K562 (cell line): ENCODE results near the gene FRMD1. TPM values are rescaled to one million over a fixed set of nuclear protein-coding genes. Genes with fewer than 3 reads are reported as not detected.

ENCODE experiments used
- ATAC-seq: fragments of 200-7000 bp; cut with Tn5 transposase; 3 replicates; pipeline ENCODE4 v1.9.1; 2020; ENCODE audit warnings: moderate library complexity
- BruUV-seq: library from RNA; stranded (reverse); fragments of 400-500 nt; replicated peaks from 2 replicates; lab custom pipeline; 2021; lab: Mats Ljungman, UMichigan
- CTCF ChIA-PET: fragments of 300-600 bp; formaldehyde crosslinking; extraction: SDS; loops from one replicate; lab custom pipeline; 2021; ENCODE audit warnings: low intra/inter-chr PET ratio; lab: Yijun Ruan, JAX
- POLR2A ChIA-PET: fragments of 300-600, 350-650 bp; sonication (Branson Sonifier 250); formaldehyde crosslinking; extraction: SDS; loops from one replicate; lab custom pipeline; 2021; ENCODE audit warnings: antibody characterized with exemption, inconsistent platforms; lab: Yijun Ruan, JAX
- DNase-seq, 4 experiments: peaks; one replicate each; pipeline versions ENCODE4 v3.0.0 to v3.0.0-alpha.2; 2011 to 2018; ENCODE audit warnings: low spot score in 3 of 4, mixed read lengths in 3 of 4; ENCODE audit errors: extremely low read depth in 1 of 4
- FAIRE-seq: peaks from 2 replicates; lab custom pipeline; 2011; peaks lifted over from hg19 to GRCh38; lab: Jason Lieb, UNC
- H2AFZ ChIP-seq: 2 replicates; pipeline ENCODE4 v1.6.0; 2011; ENCODE audit warnings: low read depth, low read length, control low read depth, inconsistent platforms
- H3K27ac ChIP-seq: fragments of 200-600 bp; 3 replicates; pipeline ENCODE4 v1.8.0; 2011; ENCODE audit warnings: low read depth, mild to moderate bottlenecking, control low read depth, inconsistent platforms, low read length, moderate library complexity, mixed read lengths; ENCODE audit errors: extremely low read depth
- H3K27me3 ChIP-seq, 2 experiments: fragments of 300-600 bp in 1 of 2; 2 replicates in 1 of 2; 3 replicates in 1 of 2; pipeline versions ENCODE4 v1.6.0 to v1.8.0; 2011; ENCODE audit warnings: inconsistent platforms in 2 of 2, low read length in 2 of 2, mild to moderate bottlenecking in 1 of 2, mixed read lengths in 1 of 2, moderate library complexity in 1 of 2; ENCODE audit not compliant: control insufficient read depth in 2 of 2, insufficient read depth in 2 of 2
- H3K36me3 ChIP-seq: fragments of 300-600 bp; 3 replicates; pipeline ENCODE4 v1.8.0; 2011; ENCODE audit warnings: mild to moderate bottlenecking, low read length, inconsistent platforms; ENCODE audit not compliant: control insufficient read depth, insufficient read depth
- H3K4me1 ChIP-seq, 2 experiments: fragments of 200-600 bp in 1 of 2; replicated peaks in 1 of 2; 2 replicates in 1 of 2; 3 replicates in 1 of 2; pipeline versions ENCODE4 v1.5.1 to v1.8.0; 2011; ENCODE audit warnings: inconsistent platforms in 2 of 2, low read length in 2 of 2, mild to moderate bottlenecking in 1 of 2, mixed read lengths in 1 of 2, moderate library complexity in 1 of 2; ENCODE audit not compliant: control insufficient read depth in 2 of 2, insufficient read depth in 2 of 2
- H3K4me2 ChIP-seq: 2 replicates; pipeline ENCODE4 v1.6.1; 2011; ENCODE audit warnings: low read length, control low read depth, inconsistent platforms, mixed read lengths; ENCODE audit not compliant: insufficient read depth
- H3K4me3 ChIP-seq: fragments of 200-600 bp; sonication (generic), shearing (Covaris generic); 2 replicates; pipeline ENCODE4 v1.5.1; 2016; ENCODE audit warnings: control low read depth, inconsistent platforms
- H3K79me2 ChIP-seq: fragments of 200-600 bp; 3 replicates; pipeline ENCODE4 v1.8.0; 2011; ENCODE audit warnings: low read length, inconsistent platforms; ENCODE audit not compliant: control insufficient read depth, insufficient read depth
- H3K9ac ChIP-seq, 2 experiments: 2 replicates each; pipeline versions ENCODE4 v1.6.0 to v1.6.1; 2011; ENCODE audit warnings: low read depth in 2 of 2, low read length in 2 of 2, control low read depth in 1 of 2, inconsistent platforms in 1 of 2, mild to moderate bottlenecking in 1 of 2, mixed read lengths in 1 of 2; ENCODE audit not compliant: insufficient read depth in 1 of 2
- H3K9me1 ChIP-seq: one replicate; pipeline ENCODE4 v1.6.0; 2011; ENCODE audit warnings: inconsistent platforms, mild to moderate bottlenecking, low read length, moderate library complexity; ENCODE audit not compliant: control insufficient read depth, insufficient read depth
- H3K9me3 ChIP-seq: replicated peaks from 2 replicates; pipeline ENCODE4 v1.5.1; 2011; ENCODE audit warnings: low read depth, low read length, inconsistent platforms; ENCODE audit not compliant: control insufficient read depth, insufficient read depth
- H4K20me1 ChIP-seq: replicated peaks from 2 replicates; pipeline ENCODE4 v1.6.1; 2011; ENCODE audit warnings: low read length, inconsistent platforms, mixed read lengths; ENCODE audit not compliant: control insufficient read depth, insufficient read depth
- DACH1 ChIP-seq: fragments of 450-650 bp; IDR thresholded peaks from 2 replicates; pipeline ENCODE4 v1.6.1; 2018; ENCODE audit not compliant: partially characterized antibody
- HDAC6 ChIP-seq: IDR thresholded peaks from 2 replicates; pipeline ENCODE4 v1.6.1; 2012; ENCODE audit warnings: low read depth, mild to moderate bottlenecking, control low read depth, inconsistent platforms, low read length, moderate library complexity
- RAD51 ChIP-seq: fragments of 450-650 bp; IDR thresholded peaks from 2 replicates; pipeline ENCODE4 v1.7.1; 2016; ENCODE audit warnings: low read depth, mild to moderate bottlenecking, borderline replicate concordance
- RBM39 ChIP-seq: fragments of 200-400 bp; formaldehyde crosslinking; optimal IDR thresholded peaks from 2 replicates; pipeline ENCODE3; 2018; ENCODE audit warnings: low read depth, low read length
- TBL1XR1 ChIP-seq, 2 experiments: IDR thresholded peaks; 2 replicates each; pipeline ENCODE4 v1.6.1; 2012; ENCODE audit warnings: improper control_type of control experiment in 2 of 2, low read length in 2 of 2, mild to moderate bottlenecking in 1 of 2
- WGBS: fragments of 100-300 bp; shearing (Covaris generic); methylation state at CpG from one replicate; pipeline ENCODE4 v1.1.6; 2016; ENCODE audit warnings: low coverage, mixed read lengths; ENCODE audit not compliant: insufficient coverage; ENCODE audit errors: missing lambda C conversion rate; 5-methylcytosine and 5-hydroxymethylcytosine counted together
- in situ Hi-C: fragments of 300-500 bp; cut with MboI; formaldehyde crosslinking; loops from 4 replicates; pipeline ENCODE4 v1.15.0; 2018; ENCODE audit warnings: inconsistent platforms, mixed read lengths
- intact Hi-C: fragments of 100-400 bp; cut with micrococcal nuclease; formaldehyde crosslinking; loops from 2 replicates; pipeline ENCODE4 v1.14.2; 2022
- polyA plus RNA-seq, 8 experiments: library from polyadenylated mRNA; depleted of rRNA in 4 of 8; stranded (reverse) in 5 of 8; unstranded in 3 of 8; fragments of >200 nt; fragmentation: Nextera tagmentation in 2 of 8; fragmentation: Illumina TruSeq in 1 of 8; extraction: Ambion mirVana in 2 of 8; extraction: Trizol in 1 of 8; gene quantifications; 2 replicates each; pipeline versions ENCODE4 v1.2.1 to v1.2.3, GENCODE V29; 2011 to 2014; ENCODE audit warnings: inconsistent platforms in 1 of 8, missing spikeins in 1 of 8
- total RNA-seq, 7 experiments: library from RNA; depleted of rRNA in 6 of 7; stranded (reverse); fragments of >200 nt in 6 of 7; fragmentation: Illumina TruSeq in 2 of 7; extraction: Trizol in 2 of 7; gene quantifications; 2 replicates each; pipeline versions ENCODE4 v1.2.1 to v1.2.3, GENCODE V29; 2011 to 2021; ENCODE audit warnings: low replicate concordance in 1 of 7
- TF ChIP-seq, protein P1 (sequence below): fragments of 450-650 bp; IDR thresholded peaks from 2 replicates; pipeline ENCODE4 v1.6.1; 2016; ENCODE audit warnings: low read depth, mild to moderate bottlenecking, moderate library complexity
- TF ChIP-seq, protein P2 (sequence below): sonication (generic); formaldehyde crosslinking; IDR thresholded peaks from 2 replicates; pipeline ENCODE4 v1.4.0; 2020; ENCODE audit warnings: mild to moderate bottlenecking, missing genetic modification reagents
- TF ChIP-seq, protein P3 (sequence below): sonication (generic); formaldehyde crosslinking; IDR thresholded peaks from 2 replicates; pipeline ENCODE4 v1.8.0; 2022; ENCODE audit warnings: mild to moderate bottlenecking, missing genetic modification reagents, borderline replicate concordance

Gene FRMD1
- total and polyA plus RNA-seq, 9 of the 15 experiments (the other 6 are each of a cell fraction or from before 2014, with no cell fraction given) = 0.01 to 0.04 (median 0.01) TPM; not detected in 6

DNA sequence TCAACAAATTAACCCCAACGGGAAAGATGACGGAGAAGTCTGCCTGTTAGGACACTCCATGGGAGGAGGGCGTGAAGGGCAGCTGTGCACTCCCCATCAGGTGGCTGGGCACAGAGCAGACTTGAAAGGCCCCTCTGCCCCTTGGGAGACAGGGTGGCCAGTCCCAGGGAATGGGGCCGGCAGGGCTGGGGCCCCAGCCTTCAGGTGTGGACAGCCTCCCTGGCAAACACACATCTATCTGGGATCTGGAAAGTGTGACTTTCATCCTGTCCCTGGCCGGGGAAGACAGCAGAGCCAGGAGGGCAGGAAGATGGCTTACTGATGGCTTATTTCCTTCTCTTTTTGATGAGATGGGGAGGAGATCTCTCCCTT, 4.5 kb upstream of the FRMD1 start:
- TF ChIP-seq, protein P1, sequence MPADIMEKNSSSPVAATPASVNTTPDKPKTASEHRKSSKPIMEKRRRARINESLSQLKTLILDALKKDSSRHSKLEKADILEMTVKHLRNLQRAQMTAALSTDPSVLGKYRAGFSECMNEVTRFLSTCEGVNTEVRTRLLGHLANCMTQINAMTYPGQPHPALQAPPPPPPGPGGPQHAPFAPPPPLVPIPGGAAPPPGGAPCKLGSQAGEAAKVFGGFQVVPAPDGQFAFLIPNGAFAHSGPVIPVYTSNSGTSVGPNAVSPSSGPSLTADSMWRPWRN = no peak
- no peak for TF ChIP-seq RAD51
- Histone ChIP-seq H3K4me1 (peaks cover 0 to 10% of the 10 kb centered on the region in 2 experiments; a peak in 1 of 5 replicates), H3K9me3 (no peaks in the 10 kb centered on the region), H3K4me3 (no peak overlapping the region), H4K20me1 (peaks cover 24% of the 10 kb centered on the region), H3K36me3 (no peaks in the 10 kb centered on the region), H3K79me2 (no peaks in the 10 kb centered on the region), H3K9me1 (peaks cover 5% of the 10 kb centered on the region), H3K27me3 (peaks cover 65 to 100% of the 10 kb centered on the region in 2 experiments), H2AFZ (no peak overlapping the region), H3K4me2 (no peak overlapping the region), H3K9ac (no peak overlapping the region), H3K27ac (no peak overlapping the region)
- FAIRE-seq (no peak), DNase-seq (no peak), ATAC-seq (no peak)
- in situ Hi-C loops = no loop called here
- POLR2A ChIA-PET = no interaction called here
- CTCF ChIA-PET = no interaction called here
- intact Hi-C loops = no loop called here
- no TSS peak for BruUV-seq
- 0% methylated on average over 4 of the region's 5 CpGs for WGBS

DNA sequence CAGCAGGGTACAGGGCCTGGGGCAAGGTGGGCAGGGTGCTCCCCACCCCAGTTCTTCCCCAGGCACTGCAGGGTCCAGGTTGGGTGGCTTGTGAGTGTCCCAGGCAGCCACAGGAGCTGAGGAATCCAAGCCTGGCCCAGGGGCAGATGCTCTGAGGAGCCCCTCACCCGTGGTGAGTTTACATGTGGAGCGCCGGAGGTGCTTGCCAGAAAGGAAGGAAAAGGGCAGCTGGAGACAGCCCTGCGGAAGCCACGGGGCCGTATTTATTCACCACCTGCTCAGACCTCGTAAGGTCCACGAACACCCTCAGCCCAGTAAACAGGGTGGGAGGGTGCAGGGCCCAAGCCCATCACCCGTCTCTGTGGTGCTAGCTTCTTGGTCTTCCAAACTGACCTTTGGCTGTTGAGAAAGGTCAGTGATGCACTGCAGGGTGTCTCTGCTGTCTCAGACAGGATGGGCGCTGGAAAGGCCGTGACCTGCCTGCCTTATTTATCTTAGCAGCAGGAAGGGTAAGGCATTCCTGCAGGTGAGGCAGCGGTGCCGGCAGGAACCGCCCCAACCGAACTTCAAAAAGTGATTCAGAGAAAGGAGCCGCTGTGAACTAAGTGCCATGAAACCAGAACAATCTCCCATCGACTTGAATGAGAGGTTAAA, 4.0 kb upstream of the FRMD1 start:
- no peak overlapping the region for H3K9ac ChIP-seq
- peaks cover 5% of the 10 kb centered on the region for H3K9me1 ChIP-seq
- no peak for DNase-seq
- H3K4me1 ChIP-seq = peaks cover 0 to 8% of the 10 kb centered on the region in 2 experiments; a peak in 1 of 5 replicates
- no peak overlapping the region for H3K4me3 ChIP-seq
- intact Hi-C loops = no loop called here
- no peaks in the 10 kb centered on the region for H3K9me3 ChIP-seq
- TF ChIP-seq, protein P2, sequence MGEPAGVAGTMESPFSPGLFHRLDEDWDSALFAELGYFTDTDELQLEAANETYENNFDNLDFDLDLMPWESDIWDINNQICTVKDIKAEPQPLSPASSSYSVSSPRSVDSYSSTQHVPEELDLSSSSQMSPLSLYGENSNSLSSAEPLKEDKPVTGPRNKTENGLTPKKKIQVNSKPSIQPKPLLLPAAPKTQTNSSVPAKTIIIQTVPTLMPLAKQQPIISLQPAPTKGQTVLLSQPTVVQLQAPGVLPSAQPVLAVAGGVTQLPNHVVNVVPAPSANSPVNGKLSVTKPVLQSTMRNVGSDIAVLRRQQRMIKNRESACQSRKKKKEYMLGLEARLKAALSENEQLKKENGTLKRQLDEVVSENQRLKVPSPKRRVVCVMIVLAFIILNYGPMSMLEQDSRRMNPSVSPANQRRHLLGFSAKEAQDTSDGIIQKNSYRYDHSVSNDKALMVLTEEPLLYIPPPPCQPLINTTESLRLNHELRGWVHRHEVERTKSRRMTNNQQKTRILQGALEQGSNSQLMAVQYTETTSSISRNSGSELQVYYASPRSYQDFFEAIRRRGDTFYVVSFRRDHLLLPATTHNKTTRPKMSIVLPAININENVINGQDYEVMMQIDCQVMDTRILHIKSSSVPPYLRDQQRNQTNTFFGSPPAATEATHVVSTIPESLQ (CRISPR knock-in tag) = no peak
- TF ChIP-seq TBL1XR1 (IDR thresholded peaks at IDR 0.05; ENCODE audit: low read length in 2 of 2) = no peak
- no peak for TF ChIP-seq HDAC6
- TF ChIP-seq RBM39 = no peak
- no peak for TF ChIP-seq DACH1
- TF ChIP-seq, protein P3, sequence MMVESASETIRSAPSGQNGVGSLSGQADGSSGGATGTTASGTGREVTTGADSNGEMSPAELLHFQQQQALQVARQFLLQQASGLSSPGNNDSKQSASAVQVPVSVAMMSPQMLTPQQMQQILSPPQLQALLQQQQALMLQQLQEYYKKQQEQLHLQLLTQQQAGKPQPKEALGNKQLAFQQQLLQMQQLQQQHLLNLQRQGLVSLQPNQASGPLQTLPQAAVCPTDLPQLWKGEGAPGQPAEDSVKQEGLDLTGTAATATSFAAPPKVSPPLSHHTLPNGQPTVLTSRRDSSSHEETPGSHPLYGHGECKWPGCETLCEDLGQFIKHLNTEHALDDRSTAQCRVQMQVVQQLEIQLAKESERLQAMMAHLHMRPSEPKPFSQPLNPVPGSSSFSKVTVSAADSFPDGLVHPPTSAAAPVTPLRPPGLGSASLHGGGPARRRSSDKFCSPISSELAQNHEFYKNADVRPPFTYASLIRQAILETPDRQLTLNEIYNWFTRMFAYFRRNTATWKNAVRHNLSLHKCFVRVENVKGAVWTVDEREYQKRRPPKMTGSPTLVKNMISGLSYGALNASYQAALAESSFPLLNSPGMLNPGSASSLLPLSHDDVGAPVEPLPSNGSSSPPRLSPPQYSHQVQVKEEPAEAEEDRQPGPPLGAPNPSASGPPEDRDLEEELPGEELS (CRISPR knock-in tag) = no peak
- peaks cover 60 to 97% of the 10 kb centered on the region in 2 experiments for H3K27me3 ChIP-seq
- WGBS = under 1% methylated on average over 17 of the region's 17 CpGs
- BruUV-seq = no TSS peak
- no peaks in the 10 kb centered on the region for H3K79me2 ChIP-seq
- no peak overlapping the region for H3K4me2 ChIP-seq
- FAIRE-seq = no peak
- peaks cover 24% of the 10 kb centered on the region for H4K20me1 ChIP-seq
- in situ Hi-C loops = no loop called here
- H2AFZ ChIP-seq = no peak overlapping the region
- CTCF ChIA-PET = no interaction called here
- no peak overlapping the region for H3K27ac ChIP-seq
- no peaks in the 10 kb centered on the region for H3K36me3 ChIP-seq
- ATAC-seq = no peak
- POLR2A ChIA-PET = no interaction called here
